H4 (cell line): ENCODE measurements around the gene PES1. TPM values are rescaled to one million over a fixed set of nuclear protein-coding genes. Genes with fewer than 3 reads are reported as not detected.
"Not testable (repeated sequence)": the region's sequence is repeated elsewhere in the genome, so short reads cannot be mapped to it uniquely, and the experiment has no call there.

Experiments used
- DNase-seq: peaks from one replicate; pipeline ENCODE4 v3.0.0-alpha.2; 2015; ENCODE audit warnings: low spot score
- total RNA-seq: library from RNA; depleted of rRNA; stranded (reverse); fragments of >200 nt; shearing (Covaris generic); gene quantifications from 2 replicates; pipeline ENCODE4 v1.2.3, GENCODE V29; 2014

The PES1 gene
- total RNA-seq, 1 experiment from 2014 or later, result 74.2 TPM

DNA sequence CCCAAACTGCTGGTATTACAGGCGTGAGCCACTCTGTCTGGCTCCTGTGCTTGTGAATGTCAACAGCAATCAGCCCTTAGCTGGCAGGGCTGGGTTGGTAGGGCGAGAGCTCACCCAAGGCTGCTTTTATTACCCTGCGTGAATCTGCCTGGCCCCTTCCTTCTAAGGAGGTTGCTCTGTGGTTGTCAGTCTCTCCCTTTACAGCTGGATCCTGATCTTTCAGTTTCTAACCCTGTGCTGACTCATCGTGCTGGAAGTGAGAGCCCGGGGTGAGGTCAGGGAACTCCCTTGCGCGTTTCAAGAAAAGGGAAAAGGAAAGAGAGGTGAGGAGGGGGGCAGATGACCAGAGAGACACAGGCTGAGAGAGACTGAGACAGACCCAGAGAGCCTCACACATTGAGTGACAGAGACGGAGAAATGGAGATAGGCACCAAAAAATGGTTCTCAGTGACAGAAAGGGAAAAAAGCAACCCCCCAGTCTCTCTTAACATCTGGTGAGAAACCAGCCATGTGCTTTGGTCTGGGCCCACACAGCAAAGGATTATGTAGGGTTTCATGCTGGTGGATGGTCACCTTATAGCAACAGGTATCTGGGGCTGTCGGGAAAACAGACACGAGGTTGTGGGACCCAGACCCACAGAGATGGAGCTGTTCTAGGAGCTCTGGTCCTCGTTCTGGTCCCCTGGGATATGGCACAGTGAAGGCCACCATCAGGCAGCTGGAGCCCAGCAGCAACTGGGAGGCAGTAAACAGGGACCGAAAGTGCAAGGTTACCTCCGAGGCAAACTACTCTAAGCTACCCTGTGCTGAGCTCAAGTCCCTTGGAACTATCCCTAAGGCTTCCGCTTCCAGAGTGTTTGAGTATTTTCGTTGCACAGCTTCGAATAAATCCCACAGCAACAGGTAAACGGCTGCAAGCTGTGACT, 17.8 kb upstream of the PES1 start:
- peak; percentile 76 for DNase-seq

- DNase-seq, result no peak
These were observed 16.2 kb upstream of the PES1 start for GRCh38 chr22:30607939-30608338.

DNA sequence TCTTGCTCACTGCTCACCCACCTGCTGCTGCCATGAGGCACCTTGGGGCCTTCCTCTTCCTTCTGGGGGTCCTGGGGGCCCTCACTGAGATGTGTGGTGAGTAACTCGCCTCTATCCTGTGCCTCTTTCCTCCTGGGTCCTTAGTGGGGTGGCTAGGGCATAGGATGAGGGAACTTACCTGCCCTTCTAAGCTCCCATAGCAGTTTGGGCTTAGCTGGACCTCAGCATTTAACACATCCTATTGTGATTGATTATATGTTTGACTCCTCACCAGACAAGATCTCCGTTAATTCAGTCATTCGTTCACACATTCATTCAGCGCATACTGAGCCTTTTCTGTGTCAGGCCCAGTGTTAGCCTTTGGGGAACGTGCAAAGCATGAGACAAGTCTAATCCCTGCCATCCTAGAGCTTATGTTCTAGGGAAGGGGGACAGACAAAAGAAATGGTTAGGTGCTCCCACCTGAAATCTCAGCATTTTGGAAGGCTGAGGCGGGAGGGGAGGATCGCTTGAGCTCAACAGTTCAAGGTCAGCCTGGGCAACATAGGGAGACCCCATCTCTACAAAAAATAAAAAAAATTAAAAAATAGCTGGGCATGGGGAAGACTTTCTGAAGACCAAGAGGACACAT, 15.7 kb upstream of the PES1 start:
- DNase-seq, result no peak

GRCh38 chr22:30606455-30607299, 15.0 kb upstream of the PES1 start, which contains the start of gene TCN2:
TSS of gene TCN2 (plus strand) at chr22:30607174. CDS start at chr22:30607332, 158 bp downstream.
- DNase-seq, result peak; percentile 54

- DNase-seq, result peak; percentile 20
These were observed 13.9 kb upstream of the PES1 start for GRCh38 chr22:30605449-30606110.

- no peak for DNase-seq
These were observed 13.0 kb upstream of the PES1 start for GRCh38 chr22:30604723-30605122.

DNA sequence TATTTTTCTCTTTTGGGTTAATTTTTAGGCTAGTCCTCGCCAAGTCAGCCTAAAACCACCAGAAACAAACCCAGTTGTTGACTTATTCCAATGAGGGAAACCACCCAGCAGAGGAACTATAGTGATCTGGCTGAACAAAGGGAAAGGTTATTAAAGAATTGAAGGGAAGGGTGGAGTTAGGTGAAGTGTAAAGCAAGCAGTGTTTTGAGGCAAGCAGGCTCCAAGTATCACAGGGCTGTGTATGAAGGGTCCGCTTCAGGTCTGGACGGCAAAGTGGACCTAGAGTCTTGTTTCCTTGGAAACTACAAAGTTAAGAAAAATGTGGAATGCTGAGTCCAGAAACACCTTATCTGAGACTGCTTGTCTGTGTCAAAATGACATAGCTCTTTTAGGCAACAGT, 12.1 kb upstream of the PES1 start:
- no peak for DNase-seq

- DNase-seq, result peak; percentile 43
These were observed 10.3 kb upstream of the PES1 start for GRCh38 chr22:30602049-30602448.

GRCh38 chr22:30601464-30601863, 9.8 kb upstream of the PES1 start:
- no peak for DNase-seq

DNA sequence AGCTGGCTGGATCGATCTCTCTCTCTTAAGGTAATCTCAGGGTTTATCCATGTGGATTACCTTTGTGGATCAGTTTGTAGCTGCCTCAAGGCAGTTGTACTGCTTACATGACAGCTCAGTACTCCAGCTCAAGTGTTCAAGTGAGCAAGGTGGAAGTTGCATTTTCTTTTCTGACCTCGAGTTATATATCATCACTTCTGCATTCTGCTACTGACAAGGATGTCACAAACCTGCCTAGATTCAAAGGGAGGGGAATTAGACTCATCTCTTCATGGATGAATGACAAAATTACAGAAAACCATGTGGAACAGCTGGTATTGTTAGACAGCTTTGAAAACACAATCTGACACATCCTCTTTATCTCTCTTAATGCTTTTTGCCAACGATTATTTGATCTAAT, 9.2 kb upstream of the PES1 start:
- no peak for DNase-seq

- no peak for DNase-seq
These were observed 7.3 kb upstream of the PES1 start for GRCh38 chr22:30598986-30599385.

DNA sequence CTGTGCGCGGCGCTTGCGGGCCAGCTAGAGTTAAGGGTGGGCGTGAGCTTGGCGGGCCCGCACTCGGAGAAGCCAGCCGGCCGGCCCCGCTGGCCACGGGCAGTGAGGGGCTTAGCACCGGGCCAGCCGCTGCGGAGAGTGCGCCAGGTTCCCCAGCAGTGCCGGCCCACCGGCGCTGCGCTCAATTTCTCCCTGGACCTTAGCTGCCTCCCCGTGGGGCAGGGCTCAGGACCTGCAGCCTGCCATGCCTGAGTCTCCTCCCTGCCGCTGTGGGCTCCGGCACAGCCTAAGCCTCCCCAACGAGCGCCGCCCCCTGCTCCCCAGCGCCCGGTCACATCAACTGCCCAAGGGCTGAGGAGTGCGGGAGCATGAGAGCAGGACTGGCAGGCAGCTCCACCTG, 5.2 kb upstream of the PES1 start:
- no peak for DNase-seq

DNA sequence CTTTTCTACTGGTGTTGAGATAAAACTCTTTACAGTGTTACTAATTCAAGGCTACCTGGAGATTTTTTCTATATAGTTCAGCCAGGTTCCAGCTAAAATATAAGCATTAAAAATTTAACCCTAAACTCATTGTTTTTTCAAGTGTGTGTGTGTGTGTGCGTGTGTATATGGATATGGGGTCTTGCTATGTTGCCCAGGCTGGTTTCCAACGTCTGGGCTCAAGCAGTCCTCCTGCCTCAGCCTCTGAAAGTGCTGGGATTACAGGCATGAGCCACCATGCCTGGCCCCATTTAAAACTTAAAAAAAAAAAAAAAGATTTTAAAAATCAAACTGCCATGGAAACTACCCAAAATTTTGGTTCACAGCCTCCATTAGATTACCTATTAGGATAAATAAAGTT, 4.5 kb upstream of the PES1 start:
- DNase-seq, result no peak

GRCh38 chr22:30592360-30592713, 627 bp upstream of the PES1 start:
- DNase-seq, result not testable (repeated sequence)

DNA sequence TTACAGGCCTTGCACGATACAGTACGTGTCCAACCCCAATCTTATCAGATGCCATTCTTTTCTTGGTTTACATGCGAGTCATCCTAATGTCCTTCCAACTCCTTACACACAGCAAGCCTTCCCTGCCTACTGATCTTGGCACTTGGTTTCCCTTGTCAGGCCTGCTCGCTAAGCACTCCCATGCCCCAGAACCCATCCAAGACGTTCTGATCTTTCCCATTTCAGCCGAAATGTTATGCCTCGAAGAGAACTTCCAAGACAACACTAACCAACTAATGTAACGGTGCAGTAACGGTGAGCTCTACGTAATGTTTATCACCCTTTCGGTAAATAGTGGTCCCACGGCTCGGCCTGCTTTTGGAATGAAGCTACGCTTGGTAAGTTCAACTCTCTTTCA, 521 bp downstream of the PES1 start:
- no peak for DNase-seq

- DNase-seq, result no peak
These were observed 5.3 kb downstream of the PES1 start for GRCh38 chr22:30586414-30586813.

- DNase-seq, result no peak
These were observed 7.3 kb downstream of the PES1 start for GRCh38 chr22:30584441-30584840.

DNA sequence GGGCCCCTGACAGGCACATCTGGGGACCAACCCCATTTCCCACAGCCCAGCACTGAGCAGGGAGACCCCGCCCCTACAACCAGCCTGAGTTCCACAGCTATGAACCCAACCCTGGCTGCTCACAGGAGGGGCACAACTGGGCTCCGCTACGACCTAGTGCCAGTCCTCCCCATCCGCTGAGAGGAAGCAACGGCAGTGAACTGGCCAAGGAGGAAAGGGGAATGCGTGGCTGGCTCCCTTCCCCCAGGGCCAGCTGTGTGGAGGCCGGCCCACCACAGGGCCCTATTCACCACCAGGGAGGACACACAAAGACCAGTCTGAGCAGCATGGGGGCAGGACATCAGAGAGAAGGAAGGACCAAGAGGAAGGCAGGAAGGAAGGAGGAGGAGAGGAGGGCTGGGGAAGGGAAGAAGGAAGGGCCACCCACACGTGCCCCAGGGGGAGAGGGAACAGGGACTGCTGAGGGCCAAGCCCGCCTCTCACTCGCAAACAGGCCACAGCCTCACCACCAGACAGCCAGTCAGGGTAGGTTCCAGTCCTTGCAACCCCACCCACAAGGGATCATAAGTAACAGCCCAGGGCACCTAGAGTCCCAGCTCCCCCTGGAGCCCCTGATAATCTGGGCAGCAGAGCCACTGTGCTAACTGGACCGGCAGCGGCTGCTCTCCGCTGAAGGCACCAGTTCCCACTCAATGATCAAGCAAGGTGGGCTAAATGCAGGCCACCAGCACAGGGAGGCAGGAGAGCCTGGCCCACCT, 8.7 kb downstream of the PES1 start:
- no peak for DNase-seq

DNA sequence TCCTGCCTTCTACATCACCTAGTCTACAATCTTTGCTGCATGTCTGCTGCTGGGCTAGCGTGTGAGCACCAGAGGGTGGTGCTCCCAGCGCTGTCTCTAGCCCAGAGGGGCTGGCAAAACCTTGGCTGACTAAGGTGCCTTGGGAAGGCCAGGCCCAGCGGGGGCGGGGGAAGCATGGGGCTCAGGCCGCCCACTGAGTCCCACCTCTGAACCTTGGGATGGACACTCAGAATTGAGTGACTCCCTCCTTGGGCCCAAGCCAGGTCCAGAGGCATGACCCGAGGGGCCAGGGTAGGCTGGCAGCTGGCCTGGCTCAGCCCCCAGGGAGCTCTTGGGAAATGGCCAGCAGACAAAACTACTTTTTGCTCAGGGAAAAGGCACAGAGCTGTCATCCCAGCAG, 9.7 kb downstream of the PES1 start:
- DNase-seq, result no peak

GRCh38 chr22:30580896-30581295, 10.8 kb downstream of the PES1 start:
- DNase-seq, result no peak

- no peak for DNase-seq
These were observed 13.2 kb downstream of the PES1 start for GRCh38 chr22:30578481-30578880.
